Esophagus squamous epithelium (tissue), 5 donors: ENCODE data around the gene GUCA2A. TPM values are rescaled to one million over a fixed set of nuclear protein-coding genes. Genes with fewer than 3 reads are reported as not detected.

ENCODE experiments used
- DNase-seq: peaks from one replicate; lab custom pipeline; 2025; lab: John Stamatoyannopoulos, UW
- H3K27ac ChIP-seq, 4 donors: fragments of 200-600 bp; sonication (generic); one replicate each; pipeline ENCODE4 v1.5.1; 2016 to 2019; ENCODE audit warnings: mild to moderate bottlenecking in 1 of 4
- H3K27me3 ChIP-seq, 4 donors: fragments of 200-600 bp; sonication (generic); 1 replicate in 3 of 4; 2 replicates in 1 of 4; pipeline versions ENCODE4 v1.5.1 to v1.6.0; 2017 to 2021; ENCODE audit warnings: antibody characterized with exemption in 1 of 4
- H3K36me3 ChIP-seq, 3 donors: fragments of 200-600 bp; sonication (generic); one replicate each; pipeline ENCODE4 v1.5.1; 2016 to 2019
- H3K4me1 ChIP-seq, 3 donors: fragments of 200-600 bp; sonication (generic); one replicate each; pipeline ENCODE4 v1.5.1; 2017 to 2019
- H3K4me3 ChIP-seq, 4 donors: fragments of 200-600 bp; sonication (generic); 1 replicate in 3 of 4; 2 replicates in 1 of 4; pipeline ENCODE4 v1.5.1; 2016 to 2019; ENCODE audit warnings: mild to moderate bottlenecking in 2 of 4, moderate library complexity in 1 of 4
- H3K9me3 ChIP-seq, 3 donors: fragments of 200-600 bp; sonication (generic); one replicate each; pipeline ENCODE4 v1.5.1; 2016 to 2019
- POLR2A ChIP-seq, 4 donors: fragments of 450-650 bp; IDR thresholded peaks; one replicate each; pipeline ENCODE4 v1.6.1; 2017; ENCODE audit warnings: antibody characterized with exemption in 4 of 4, mild to moderate bottlenecking in 4 of 4, moderate library complexity in 3 of 4
- WGBS, 2 donors: methylation state at CpG; one replicate each; pipeline ENCODE4 v1.1.5; 2018; 5-methylcytosine and 5-hydroxymethylcytosine counted together
- intact Hi-C: fragments of 100-400 bp; cut with DNase I; formaldehyde crosslinking; loops from one replicate; pipeline ENCODE4 v1.15.0; 2022
- total RNA-seq, 4 donors: library from RNA; depleted of rRNA; stranded (reverse); fragments of >200 nt; gene quantifications; one replicate each; pipeline ENCODE4 v1.1.0, GENCODE V29; 2016
- TF ChIP-seq, protein P1 (sequence below), 6 experiments: fragments of 450-650 bp in 4 of 6; fragments of 200-600 bp in 2 of 6; sonication (generic) in 2 of 6; IDR thresholded peaks; one replicate each; pipeline ENCODE4 v1.5.1; 2016 to 2019; ENCODE audit warnings: antibody characterized with exemption in 6 of 6, mild to moderate bottlenecking in 4 of 6, moderate library complexity in 4 of 6
- donor health status: DM: yes; HTN: yes; CAD: no.

GUCA2A gene
- total RNA-seq, 4 donors from 2014 or later, result not detected

DNA sequence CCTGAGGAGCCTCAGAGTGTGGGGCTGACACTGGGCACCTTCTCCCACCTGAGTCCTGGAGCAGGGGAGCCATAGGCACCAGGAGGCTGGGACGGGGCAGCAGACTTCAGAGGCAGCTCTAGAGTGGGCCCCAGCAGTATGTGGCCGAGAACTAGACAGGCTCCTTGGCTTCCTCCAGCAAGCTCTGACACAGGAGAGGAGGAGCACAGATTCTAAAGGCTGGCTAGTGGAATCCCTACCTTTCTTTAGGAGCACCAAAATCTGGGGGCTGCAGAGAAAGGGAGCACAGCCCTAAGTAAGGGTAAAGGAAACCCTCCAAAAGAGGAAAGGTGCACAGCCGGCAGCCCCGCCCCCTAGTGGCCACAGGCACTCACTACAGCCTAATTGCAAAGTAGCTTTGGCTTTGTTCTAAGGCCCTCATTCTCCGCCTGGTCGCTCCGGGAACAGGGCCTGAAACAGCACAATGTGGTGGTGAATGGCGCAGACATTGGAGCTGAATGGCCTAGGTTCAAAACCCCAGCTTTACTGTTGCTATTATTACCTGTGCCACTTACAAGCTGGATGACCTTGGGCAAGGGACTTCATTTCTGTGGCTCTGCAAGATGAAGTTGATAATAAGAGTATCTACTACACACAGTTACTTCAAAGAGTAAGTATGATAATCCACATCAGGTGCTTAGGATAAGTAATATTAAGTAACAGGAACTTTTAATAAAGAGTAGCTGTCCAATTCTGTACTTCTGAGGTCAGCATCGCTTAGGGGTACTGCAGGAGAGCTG lies 8.8 kb upstream of the GUCA2A start:
- DNase-seq, result no peak
- peaks cover 0 to under 1% (median 0%) of the 10 kb centered on the region in 3 donors for H3K36me3 ChIP-seq
- no peak for TF ChIP-seq POLR2A (IDR thresholded peaks at IDR 0.05)
- TF ChIP-seq, protein P1, sequence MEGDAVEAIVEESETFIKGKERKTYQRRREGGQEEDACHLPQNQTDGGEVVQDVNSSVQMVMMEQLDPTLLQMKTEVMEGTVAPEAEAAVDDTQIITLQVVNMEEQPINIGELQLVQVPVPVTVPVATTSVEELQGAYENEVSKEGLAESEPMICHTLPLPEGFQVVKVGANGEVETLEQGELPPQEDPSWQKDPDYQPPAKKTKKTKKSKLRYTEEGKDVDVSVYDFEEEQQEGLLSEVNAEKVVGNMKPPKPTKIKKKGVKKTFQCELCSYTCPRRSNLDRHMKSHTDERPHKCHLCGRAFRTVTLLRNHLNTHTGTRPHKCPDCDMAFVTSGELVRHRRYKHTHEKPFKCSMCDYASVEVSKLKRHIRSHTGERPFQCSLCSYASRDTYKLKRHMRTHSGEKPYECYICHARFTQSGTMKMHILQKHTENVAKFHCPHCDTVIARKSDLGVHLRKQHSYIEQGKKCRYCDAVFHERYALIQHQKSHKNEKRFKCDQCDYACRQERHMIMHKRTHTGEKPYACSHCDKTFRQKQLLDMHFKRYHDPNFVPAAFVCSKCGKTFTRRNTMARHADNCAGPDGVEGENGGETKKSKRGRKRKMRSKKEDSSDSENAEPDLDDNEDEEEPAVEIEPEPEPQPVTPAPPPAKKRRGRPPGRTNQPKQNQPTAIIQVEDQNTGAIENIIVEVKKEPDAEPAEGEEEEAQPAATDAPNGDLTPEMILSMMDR (IDR thresholded peaks at IDR 0.05), result peak; percentile 90 to 99 (median 93)
- peaks cover 29 to 82% (median 57%) of the 10 kb centered on the region in 3 donors for H3K4me1 ChIP-seq
- intact Hi-C loops, result loop anchor here (10.0 kb wide), 1 partner anchor 599 kb away; no protein-coding TSS in a partner anchor
- no peaks in the 10 kb centered on the region for H3K9me3 ChIP-seq
- peak overlapping the region in 2 of 4 donors; percentile 2 to 5 for H3K4me3 ChIP-seq
- no peaks in the 10 kb centered on the region for H3K27me3 ChIP-seq
- H3K27ac ChIP-seq, result peak overlapping the region; percentile 52 to 75 (median 73)
- 33% methylated on average over 6 to 8 of the region's 9 CpGs for WGBS, 2 donors

- 30 to 37% methylated on average over 3 to 6 of the region's 15 CpGs for WGBS, 2 donors
- DNase-seq, result no peak
- intact Hi-C loops, result loop anchor here (10.0 kb wide), 1 partner anchor 598 kb away; no protein-coding TSS in a partner anchor
- H3K9me3 ChIP-seq, result no peaks in the 10 kb centered on the region
- TF ChIP-seq, protein P1 (IDR thresholded peaks at IDR 0.05), result no peak
- TF ChIP-seq POLR2A (IDR thresholded peaks at IDR 0.05), result no peak
- no peaks in the 10 kb centered on the region for H3K27me3 ChIP-seq
- H3K4me1 ChIP-seq, result peaks cover 29 to 80% (median 52%) of the 10 kb centered on the region in 3 donors
- peak overlapping the region; percentile 52 to 75 (median 73) for H3K27ac ChIP-seq
- H3K4me3 ChIP-seq, result no peak overlapping the region
- no peaks in the 10 kb centered on the region for H3K36me3 ChIP-seq
Observed at GRCh38 chr1:42172381-42173133, 8.0 kb upstream of the GUCA2A start.

- peak overlapping the region in 2 of 4 donors; percentile 73 for H3K27ac ChIP-seq
- no peaks in the 10 kb centered on the region for H3K27me3 ChIP-seq
- no peak overlapping the region for H3K4me3 ChIP-seq
- no peak for DNase-seq
- peaks cover 29 to 72% (median 44%) of the 10 kb centered on the region in 3 donors for H3K4me1 ChIP-seq
- no peaks in the 10 kb centered on the region for H3K9me3 ChIP-seq
- intact Hi-C loops, result loop anchor here (10.0 kb wide), 1 partner anchor 597 kb away; no protein-coding TSS in a partner anchor
- TF ChIP-seq, protein P1 (IDR thresholded peaks at IDR 0.05), result no peak
- TF ChIP-seq POLR2A (IDR thresholded peaks at IDR 0.05), result no peak
- H3K36me3 ChIP-seq, result no peaks in the 10 kb centered on the region
- WGBS, 2 donors, result 63% methylated on average over 2 to 4 of the region's 6 CpGs
Observed at GRCh38 chr1:42171679-42172266, 7.2 kb upstream of the GUCA2A start.

GRCh38 chr1:42170779-42171621 lies 6.5 kb upstream of the GUCA2A start:
- no peak for DNase-seq
- no peaks in the 10 kb centered on the region for H3K9me3 ChIP-seq
- peaks cover 29 to 70% (median 44%) of the 10 kb centered on the region in 3 donors for H3K4me1 ChIP-seq
- no peaks in the 10 kb centered on the region for H3K36me3 ChIP-seq
- TF ChIP-seq POLR2A (IDR thresholded peaks at IDR 0.05), result no peak
- TF ChIP-seq, protein P1 (IDR thresholded peaks at IDR 0.05), result no peak
- no peaks in the 10 kb centered on the region for H3K27me3 ChIP-seq
- intact Hi-C loops, result loop anchor here (10.0 kb wide), 1 partner anchor 596 kb away; no protein-coding TSS in a partner anchor
- WGBS, 2 donors, result 53 to 67% methylated on average over 7 to 11 of the region's 17 CpGs
- H3K27ac ChIP-seq, result no peak overlapping the region
- H3K4me3 ChIP-seq, result no peak overlapping the region
